ENCODE measurements around the gene RNF217.
"Not testable (repeated sequence)": the region's sequence is repeated elsewhere in the genome, so short reads cannot be mapped to it uniquely, and the experiment has no call there.

RNF217 gene

DNA sequence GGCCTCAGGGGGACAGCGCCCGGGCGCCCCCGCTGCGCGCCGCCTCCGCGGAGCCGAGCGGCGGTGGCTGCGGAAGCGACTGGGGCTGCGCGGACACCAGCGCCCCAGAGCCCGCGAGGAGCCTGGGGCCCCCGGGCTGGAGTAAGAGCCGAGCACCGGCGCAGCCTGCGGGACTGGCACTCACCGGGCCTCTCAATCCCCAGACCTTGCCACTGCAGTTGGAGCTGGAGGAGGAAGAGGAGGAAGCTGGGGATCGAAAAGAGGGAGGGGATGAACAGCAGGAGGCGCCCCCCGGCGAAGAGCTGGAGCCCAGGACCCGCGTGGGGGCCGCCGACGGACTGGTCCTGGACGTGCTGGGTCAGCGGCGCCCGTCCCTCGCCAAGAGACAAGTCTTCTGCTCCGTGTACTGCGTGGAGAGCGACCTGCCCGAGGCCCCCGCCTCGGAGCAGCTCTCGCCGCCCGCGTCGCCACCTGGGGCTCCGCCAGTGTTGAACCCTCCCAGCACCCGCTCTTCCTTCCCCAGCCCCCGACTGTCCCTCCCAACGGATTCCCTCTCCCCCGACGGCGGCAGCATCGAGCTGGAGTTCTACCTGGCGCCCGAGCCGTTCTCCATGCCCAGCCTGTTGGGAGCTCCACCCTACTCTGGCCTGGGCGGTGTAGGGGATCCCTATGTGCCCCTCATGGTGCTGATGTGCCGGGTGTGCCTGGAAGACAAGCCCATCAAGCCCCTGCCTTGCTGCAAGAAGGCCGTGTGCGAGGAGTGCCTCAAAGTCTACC is 590 bp downstream of the RNF217 start:
- DNase-seq (ENCODE audit: low read depth in 2 of 2): no peak

DNA sequence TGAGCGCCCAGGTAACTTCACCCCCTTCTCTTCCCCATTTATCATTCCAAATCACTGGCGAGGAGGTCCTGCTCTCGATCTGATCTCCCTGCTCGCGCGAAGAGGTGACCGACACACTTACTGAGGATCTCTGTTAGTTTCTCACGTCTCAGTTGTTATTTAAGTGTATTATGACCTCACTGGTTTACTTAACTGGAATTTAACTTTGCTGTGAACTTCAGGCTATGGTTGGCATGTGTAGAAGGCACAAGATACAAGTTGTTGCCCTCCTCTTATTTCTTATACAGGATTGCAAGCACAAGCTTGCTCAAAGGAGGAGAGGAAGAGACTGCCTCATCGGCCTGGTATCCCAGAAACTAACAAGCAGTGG is 1.2 kb downstream of the RNF217 start:
- DNase-seq (ENCODE audit: low read depth in 2 of 2): no peak

DNA sequence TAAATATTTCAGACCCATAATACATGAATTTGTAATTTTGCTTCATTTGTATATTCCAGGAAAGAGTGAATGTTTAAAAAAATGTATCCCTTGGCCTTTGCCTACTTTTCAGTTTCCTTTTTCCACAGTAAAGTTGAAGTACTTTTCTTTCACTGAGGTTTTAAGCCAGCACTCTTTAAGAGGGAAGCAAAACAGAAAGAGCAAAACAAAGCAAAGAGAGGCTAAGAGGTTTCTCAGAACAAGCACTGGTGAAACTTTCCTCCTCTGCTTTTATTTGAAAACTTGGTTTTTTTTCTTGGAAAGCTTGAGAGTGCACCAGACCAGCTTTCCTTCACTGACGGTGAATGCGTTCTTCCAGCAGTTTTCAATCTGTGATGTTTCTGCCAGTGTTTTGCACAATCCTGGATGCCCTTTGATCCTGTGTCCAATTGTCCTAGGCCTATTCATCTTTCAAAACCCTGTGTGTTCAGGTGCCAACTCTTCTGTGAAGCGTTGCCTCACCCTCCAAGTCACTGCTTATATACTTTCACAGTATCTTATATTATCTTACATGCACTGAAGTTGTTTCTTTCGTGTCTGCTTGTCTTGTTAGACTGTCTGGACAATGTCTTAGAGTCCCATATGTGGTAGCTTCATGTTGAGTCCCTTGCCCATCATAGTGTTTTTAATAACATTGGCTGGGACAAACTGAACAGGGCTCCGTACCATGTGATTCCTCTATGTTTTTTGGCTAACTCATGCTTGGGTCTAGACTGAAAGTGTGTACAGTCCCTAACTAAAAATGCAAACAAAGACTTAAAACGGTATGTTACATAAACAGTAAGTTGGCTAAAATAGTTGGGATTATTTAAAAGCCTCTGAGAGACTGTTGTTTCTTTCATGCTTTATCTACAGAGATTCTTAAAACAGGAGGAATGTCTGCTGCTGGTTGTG is 1.9 kb downstream of the RNF217 start:
- DNase-seq (ENCODE audit: low read depth in 2 of 2): no peak

DNA sequence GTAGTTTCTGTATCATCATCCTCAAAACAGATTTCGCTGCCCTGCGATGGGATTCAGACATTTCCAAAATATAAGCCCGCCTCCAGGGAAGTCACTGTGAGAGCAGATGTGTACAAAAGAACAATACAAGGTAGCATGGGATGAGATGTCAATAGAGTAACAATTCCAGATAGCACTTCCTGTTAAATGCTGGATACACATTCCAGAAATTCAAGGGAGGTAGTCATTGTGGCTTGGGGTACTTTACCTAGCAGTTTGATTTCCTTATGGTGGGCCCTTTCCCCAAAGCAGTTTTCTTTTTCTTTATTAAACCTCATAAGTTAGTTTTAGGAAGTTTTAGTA is 2.5 kb downstream of the RNF217 start:
- DNase-seq (ENCODE audit: low read depth in 2 of 2): no peak

DNA sequence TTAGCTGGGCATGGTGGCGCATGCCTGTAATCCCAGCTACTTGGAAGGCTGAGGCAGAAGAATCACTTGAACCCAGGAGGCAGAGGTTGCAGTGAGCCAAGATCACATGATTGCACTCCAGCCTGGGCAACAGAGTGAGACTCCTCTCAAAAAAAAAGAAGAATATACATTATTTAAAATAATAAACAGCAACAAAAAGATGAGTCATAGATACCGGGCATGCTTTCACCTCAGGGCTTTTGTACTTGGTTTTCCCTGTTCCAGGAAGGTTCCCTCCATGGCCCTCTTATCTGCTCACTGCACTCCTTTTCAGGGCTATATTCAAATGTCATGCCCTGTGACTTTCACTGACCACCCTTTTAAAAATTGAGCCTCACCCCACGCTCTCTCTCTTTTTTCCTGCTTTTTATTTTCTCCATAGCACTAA is 3.2 kb downstream of the RNF217 start:
- not testable (repeated sequence) for DNase-seq (ENCODE audit: low read depth in 2 of 2)

DNA sequence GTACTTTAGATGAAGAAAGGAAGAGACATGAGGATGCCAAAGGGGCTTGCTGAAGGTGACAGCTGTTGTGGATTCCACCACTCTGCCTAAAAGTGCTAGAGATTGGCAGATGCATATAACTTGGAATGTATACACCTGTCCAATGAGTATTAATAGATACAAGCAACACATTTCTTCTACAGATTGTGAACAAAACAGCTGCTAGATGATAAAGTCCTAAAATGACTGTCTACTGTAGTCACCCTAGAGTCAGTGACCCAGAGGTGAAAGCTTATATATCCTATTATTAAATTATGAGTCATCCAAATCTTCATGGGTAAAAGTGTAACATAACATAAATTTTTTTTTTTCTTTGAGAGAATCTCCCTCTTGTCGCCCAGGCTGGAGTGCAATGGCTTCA is 5.2 kb downstream of the RNF217 start:
- no peak for DNase-seq (ENCODE audit: low read depth in 2 of 2)

DNA sequence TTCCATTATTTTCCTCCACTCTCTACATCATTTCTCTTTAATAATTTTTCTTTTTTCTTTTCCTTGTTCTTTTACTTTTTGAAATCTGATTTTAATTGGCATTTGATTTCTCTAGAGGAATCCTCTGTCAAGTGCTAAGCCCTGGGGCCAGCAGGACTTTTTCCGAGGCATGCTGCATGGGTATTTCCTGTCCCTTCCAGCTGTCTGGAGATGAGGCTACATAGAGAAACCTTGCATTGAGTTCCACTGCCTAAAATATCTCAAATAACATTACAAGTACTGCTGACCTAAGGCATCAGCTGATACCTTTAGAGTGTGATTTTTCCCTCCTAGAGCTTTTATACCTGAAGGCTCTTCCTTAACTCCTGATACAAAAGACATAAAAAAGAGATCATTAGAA is 6.2 kb downstream of the RNF217 start:
- DNase-seq (ENCODE audit: low read depth in 2 of 2): no peak

DNA sequence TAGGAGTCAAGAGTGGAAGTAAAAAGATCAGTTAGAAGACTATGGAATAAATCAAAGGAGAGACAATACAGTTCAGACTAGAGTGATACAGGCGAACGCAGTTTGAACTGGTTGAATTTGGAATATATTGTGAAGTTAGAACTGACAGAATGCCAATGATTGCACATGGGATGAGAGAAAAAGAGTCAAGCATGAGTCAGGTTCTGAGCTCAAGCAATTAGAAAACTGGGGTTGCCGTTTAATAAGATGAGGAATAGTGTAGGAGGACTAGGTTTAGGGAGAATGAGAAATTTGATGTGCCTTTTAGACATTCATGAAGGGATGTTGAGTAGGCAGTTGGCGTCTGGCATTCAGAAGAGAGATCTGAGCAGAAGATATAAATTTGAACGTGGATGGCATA is 8.0 kb downstream of the RNF217 start:
- no peak for DNase-seq (ENCODE audit: low read depth in 2 of 2)

DNA sequence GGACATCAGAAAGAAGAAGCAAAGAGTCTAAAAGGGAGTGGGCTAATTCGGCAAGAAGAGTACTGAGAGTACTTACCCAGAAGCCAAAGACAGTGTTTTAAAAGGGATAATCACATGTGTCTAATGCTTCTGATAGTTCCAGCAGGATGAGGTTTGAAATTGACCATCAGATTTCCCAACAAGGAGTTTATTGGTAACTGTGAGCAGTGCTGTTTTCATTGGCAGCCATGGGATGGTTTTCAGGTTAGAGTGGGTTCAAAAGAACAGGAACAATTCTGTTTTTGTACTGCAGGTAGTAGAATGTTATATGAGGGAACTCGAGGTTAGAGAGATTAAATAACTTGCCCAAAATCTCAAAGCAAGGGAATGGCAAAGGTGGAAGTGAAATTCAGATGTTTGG is 8.5 kb downstream of the RNF217 start:
- DNase-seq (ENCODE audit: low read depth in 2 of 2): no peak

DNA sequence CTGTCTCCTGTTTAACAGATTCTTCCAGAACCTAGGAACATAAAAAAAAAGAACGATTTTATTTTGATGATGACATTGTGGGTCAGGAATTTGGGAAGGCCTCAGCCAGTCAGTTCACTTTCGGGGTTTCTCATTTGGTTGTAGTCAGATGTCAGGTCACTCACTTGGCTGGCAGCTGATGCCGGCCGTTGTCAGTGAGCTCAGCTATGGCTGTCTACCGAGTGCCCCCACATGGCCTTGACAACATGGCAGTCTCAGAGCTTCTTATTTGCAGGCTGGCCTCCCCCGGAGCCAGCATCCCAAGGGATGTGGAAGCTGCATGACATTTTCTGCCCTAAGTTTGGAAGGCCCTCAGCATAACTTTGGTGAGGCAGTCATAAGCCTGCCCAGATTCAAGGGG is 11.5 kb downstream of the RNF217 start:
- no peak for DNase-seq (ENCODE audit: low read depth in 2 of 2)

DNA sequence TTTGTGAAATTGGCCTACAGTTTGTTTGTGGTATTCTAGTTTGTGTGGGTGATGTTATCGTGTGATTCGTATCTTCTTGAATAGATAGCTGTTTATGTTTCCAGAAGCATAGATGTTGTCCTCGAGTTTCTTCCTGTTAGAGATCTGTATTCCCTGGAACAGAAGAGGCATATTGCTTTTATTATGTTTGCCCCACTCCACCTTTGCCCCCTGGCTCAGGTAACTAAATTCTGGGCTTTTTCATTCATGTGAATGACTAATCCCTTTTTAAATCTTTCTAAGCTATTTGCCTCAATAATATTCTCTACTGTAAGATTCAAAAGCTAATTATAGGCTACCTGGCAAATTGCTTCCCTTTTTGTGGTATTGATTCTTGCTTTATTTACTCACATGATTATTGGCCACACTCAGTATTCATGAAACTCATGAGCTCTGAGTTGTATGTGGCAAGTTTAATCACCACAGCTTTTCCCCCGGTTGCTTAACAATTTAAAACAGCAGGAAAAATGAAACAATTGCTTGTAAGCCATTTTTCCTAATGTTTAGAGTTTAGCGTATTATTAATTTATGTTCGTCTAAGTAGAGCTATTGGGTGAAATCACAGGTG is 12.6 kb downstream of the RNF217 start:
- DNase-seq (ENCODE audit: low read depth in 2 of 2): no peak

DNA sequence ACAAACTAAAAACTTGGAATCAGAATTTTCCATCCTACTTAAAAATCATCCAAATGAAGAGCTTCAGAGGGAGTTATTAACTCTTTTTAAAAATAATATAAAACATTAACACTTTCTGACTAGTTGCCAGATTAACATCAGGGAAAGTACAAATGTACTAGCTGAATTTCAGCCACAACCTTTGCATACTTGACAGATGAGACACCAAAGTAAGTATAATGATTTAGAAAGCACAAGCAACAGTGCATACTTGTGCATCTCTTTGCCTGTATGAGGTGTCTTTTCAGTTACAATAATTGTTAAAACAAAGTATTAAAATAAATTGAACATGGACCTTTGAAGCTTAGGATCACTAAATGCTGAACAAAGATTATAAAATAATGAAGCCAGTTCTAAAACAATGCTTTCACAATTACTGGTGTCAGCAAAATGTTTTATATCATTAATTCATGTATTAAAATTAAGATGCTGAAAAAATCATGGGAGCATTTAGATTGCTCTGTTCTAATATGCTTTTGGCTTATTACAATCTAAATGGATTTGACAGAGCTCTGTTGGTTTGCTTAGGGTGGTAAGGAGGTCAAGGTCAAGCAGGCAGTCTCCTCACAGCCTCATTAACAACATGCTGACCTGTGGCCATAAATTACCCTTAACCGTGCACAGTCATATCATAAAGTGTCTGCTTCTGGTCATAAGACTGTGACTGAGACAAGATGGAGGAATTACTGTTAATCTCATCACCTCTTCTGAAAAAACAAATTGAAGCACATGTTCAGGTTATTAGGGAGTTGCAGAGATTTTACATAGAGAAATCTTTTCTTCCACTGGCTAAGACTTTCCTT is 15.1 kb downstream of the RNF217 start:
- DNase-seq (ENCODE audit: low read depth in 2 of 2): no peak

DNA sequence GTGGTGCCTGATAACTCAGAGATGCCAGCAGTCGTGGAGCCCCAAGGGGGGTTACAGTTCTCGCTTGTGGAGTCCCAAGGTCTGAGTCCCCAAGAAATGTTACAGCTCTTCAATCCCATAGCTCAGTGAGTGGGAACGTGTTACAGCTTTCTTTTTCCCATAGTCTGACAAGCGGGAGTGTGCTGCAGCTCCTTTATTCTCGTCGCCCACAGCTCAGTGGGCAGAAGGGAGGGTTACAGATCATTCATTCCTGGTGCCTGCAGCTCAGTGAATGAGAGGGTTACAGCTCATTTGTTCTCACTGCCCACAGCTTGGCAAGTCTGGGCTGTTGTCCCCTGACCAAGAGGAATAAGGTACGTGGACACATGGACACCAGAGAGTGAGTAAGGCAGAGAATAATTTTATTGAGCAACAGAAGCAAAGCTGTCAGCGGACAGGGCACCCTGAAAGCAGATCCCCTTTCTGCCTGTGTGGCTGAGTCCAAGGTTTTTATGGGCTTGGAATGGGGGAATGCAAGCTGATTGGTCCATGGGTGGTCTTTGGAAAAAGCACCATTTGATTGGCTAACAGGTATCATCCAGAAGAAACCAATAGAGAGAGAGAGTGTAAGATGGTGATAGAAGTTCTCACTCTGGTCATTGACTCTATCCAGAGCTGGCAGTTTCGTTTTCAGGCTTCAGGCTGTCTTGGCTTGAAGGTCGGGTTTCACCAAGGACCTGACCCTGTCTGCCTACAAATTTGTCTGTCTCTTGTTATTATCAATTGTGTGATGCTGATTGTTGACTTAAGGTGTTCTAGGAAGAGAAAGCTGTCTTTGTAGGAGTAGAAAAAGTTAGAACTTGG is 16.4 kb downstream of the RNF217 start:
- no peak for DNase-seq (ENCODE audit: low read depth in 2 of 2)

DNA sequence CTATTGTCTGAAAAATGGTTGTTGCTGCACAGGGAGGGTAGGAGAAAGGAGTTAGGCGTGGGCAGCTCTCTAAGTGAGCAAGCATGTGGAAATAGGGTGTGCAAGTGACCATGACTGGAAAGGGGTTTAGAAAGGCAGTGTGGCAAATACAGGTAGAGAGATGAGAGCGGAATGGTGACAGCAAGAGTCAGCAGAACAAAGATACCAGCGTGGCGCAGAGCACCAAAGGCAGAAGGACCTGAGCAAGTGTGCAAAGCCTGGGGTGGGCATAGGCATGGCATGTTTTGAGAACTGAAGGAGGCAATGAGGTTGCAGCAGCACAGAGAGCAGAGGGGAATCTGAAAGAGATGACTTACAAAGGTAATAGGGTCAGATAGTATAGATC is 17.0 kb downstream of the RNF217 start:
- no peak for DNase-seq (ENCODE audit: low read depth in 2 of 2)

DNA sequence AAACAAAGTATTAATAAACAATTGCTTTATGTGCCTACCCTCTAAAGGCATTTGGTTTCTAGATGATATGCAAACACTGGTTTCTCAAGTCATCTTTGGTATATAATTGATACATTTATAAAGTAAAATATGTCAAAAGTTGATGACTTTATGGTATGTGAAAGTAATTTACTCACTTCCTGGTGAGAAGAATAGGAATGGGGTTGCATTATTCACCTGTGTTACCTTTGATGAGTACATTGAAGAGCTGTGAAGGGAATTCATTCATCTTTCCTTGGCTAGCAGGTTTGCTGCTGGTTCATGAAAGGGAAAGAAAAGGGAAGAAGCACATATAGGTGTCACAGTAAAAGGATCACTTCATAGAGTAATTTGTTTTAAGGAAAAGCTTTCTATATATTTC is 20.4 kb downstream of the RNF217 start:
- no peak for DNase-seq (ENCODE audit: low read depth in 2 of 2)

DNA sequence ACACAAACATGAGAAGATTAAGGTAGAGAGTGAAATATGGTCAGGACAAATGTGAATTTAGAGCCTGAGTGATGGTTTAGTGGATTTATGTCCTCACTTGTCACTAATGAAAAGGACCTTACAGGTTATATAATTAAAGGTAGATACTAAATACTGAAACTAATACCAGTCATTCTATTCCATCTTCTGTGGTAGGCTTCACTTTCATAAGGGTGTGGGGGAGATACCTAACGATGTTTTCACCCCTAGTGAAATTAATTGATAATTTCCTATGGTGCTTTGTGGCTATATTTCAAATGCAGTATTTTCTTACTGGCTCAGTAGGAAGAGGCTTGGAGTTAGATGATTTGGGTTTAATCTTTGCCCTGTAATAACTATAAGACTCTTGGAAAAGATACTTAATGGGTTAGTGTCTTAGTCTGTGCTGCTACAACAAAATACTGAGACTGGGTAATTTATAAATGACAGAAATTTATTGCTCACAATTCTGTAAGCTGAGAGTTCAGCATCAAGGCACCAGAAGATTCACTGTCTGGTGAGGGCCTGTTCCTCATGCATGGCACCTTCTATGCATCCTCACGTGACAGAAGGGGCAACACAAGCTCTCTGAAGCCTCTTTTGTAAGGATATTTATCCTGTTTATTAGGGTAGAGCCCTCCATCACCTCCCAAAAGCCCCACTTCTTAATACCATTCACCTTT is 21.3 kb downstream of the RNF217 start:
- no peak for DNase-seq (ENCODE audit: low read depth in 2 of 2)

DNA sequence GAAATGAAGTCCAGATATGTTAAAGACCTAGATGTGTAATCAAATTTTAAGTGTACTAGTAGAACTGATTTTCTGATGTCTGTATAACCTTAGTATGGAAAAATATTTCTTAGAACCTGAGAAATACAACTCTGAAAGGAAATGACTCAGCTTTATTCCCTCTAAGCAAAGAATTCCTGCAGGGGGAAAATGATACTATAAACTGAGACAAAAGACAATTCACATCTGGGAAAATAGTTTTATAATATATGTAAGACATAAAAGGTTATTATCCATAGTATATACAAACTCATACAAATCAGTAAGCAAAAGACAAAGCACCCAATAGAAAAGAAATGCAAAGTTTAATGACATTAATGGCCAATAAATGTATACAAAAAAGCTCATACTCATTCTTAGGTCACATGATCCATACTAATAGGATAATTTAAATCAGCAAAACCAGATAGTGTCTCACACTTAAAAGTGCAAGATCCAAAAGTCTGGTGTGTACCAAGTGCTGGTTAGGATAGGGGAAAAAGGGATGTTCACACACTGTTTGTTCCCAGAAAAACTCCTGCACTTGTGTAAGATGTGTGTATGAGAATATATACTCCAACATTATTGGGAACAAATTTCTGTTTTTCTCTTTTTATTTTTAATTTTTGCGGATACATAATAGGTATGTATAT is 22.6 kb downstream of the RNF217 start:
- no peak for DNase-seq (ENCODE audit: low read depth in 2 of 2)

DNA sequence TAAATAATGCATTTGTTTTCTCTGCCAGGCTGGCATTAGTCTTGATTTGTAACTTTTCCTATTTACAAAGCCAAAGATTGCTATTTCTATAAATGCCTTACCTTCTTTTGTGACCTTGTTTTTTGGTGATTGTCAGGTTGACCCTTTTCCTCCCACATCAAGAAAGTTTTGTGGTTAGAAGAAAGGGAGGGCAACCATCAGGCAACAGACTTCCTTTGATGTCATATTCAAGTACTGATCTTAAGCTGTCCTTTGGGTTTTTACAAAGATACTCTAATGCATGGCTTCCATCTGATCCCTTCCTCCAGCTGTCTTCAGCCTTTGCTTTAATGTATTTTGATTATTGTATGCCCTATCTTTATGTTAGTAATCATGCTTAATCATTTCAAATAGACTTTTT is 23.9 kb downstream of the RNF217 start:
- no peak for DNase-seq (ENCODE audit: low read depth in 2 of 2)

DNA sequence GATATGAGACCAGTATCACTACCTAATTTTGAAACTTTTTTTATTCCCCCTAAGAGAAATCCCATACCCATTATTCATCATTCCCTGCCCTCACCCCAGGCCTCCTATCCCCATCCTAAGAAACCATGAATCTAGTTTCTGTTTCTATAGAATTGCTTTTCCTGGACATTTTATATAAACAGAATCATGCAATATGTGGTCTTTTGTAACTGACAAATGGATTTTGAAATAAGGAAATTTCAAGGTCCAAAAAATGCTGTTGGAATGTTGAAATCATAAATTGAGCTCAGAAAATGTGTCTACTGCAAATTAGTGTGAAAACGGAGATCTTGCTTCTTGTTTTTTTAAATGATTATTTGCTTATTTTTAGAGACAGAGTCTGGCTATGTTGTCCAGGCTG is 25.1 kb downstream of the RNF217 start:
- no peak for DNase-seq (ENCODE audit: low read depth in 2 of 2)
